ENCODE data around the gene ACSL1.

DNA sequence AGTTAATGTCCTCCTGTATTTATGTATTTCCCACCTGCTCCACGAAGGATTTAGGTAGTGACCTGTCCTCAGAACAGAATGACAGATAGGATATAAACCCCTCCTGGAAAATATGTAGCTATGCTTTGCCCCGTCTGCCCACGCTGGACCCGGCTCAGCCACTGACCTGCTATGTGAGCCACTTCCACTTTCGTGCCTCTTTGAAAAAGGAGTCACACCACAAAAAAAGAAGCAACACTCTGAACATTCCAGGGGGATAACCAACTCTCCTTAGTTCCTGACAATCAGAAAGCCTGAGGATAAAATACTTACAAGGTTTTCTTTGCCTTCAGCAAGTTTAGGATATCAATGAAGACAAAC lies 11.1 kb downstream of the ACSL1 start:
- TF ChIP-seq, protein P1, sequence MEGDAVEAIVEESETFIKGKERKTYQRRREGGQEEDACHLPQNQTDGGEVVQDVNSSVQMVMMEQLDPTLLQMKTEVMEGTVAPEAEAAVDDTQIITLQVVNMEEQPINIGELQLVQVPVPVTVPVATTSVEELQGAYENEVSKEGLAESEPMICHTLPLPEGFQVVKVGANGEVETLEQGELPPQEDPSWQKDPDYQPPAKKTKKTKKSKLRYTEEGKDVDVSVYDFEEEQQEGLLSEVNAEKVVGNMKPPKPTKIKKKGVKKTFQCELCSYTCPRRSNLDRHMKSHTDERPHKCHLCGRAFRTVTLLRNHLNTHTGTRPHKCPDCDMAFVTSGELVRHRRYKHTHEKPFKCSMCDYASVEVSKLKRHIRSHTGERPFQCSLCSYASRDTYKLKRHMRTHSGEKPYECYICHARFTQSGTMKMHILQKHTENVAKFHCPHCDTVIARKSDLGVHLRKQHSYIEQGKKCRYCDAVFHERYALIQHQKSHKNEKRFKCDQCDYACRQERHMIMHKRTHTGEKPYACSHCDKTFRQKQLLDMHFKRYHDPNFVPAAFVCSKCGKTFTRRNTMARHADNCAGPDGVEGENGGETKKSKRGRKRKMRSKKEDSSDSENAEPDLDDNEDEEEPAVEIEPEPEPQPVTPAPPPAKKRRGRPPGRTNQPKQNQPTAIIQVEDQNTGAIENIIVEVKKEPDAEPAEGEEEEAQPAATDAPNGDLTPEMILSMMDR (IDR thresholded peaks at IDR 0.05; ENCODE audit: poor library complexity), result no peak
- TF ChIP-seq EZH2phosphoT487 (IDR thresholded peaks at IDR 0.05; ENCODE audit: low read depth, severe bottlenecking, unreplicated experiment), result no peak
- TF ChIP-seq EZH2 (IDR thresholded peaks at IDR 0.05; ENCODE audit: borderline replicate concordance), result no peak

All from hepatocyte (in vitro differentiated cells).